Activated T-cell treated with anti-CD3 and anti-CD28 coated beads for 1 hour (primary cell): ENCODE measurements around the gene ELL2.
"Not testable (repeated sequence)": the region's sequence is repeated elsewhere in the genome, so short reads cannot be mapped to it uniquely, and the experiment has no call there.

Experiments
- DNase-seq: peaks from one replicate; pipeline ENCODE4 v3.0.0-alpha.2; 2020; ENCODE audit warnings: low read depth

Gene ELL2

GRCh38 chr5:95907740-95908706, 53.6 kb downstream of the ELL2 start:
- DNase-seq: no peak

GRCh38 chr5:95907067-95907705, 54.5 kb downstream of the ELL2 start:
- DNase-seq: no peak

DNA sequence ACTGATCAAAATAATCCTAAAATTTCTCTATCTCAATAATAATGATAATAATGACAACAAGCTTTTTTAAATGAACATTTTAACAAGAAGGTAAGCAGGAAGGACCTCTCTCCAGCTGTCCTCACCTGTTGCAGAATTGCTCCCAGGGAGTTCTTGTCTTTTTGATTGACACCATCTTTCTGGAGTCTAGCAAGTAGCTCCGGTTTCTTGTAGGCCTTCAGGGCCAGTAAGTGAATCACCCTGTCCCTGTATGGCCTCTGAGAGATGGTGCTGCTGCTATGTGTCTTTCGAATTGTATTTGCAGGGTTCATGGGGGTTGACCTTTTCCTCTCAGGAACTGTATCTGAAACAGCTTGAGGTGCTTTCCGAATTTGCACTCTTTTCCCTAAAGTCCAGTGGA, 55.3 kb downstream of the ELL2 start:
- not testable (repeated sequence) for DNase-seq

DNA sequence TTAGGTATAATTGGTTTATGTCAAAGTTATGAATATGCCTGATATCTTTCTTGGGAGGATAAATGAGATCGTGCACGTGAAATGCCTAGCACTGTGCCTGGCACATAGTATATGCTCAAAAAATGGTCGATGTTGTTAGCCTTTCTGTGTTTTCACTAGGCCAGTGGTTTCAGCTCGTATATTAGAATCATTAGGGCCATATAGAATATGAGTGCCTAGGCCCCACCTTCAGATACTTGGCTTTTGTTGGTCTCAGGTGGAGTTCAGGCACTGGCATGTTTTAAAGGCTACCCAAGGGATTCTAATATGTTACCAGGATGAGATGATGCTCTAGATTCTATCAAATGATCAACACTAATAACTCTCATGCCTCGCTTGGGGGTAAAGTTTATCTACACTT, 56.8 kb downstream of the ELL2 start:
- DNase-seq: no peak

GRCh38 chr5:95903838-95904237, 57.8 kb downstream of the ELL2 start:
- DNase-seq: no peak

DNA sequence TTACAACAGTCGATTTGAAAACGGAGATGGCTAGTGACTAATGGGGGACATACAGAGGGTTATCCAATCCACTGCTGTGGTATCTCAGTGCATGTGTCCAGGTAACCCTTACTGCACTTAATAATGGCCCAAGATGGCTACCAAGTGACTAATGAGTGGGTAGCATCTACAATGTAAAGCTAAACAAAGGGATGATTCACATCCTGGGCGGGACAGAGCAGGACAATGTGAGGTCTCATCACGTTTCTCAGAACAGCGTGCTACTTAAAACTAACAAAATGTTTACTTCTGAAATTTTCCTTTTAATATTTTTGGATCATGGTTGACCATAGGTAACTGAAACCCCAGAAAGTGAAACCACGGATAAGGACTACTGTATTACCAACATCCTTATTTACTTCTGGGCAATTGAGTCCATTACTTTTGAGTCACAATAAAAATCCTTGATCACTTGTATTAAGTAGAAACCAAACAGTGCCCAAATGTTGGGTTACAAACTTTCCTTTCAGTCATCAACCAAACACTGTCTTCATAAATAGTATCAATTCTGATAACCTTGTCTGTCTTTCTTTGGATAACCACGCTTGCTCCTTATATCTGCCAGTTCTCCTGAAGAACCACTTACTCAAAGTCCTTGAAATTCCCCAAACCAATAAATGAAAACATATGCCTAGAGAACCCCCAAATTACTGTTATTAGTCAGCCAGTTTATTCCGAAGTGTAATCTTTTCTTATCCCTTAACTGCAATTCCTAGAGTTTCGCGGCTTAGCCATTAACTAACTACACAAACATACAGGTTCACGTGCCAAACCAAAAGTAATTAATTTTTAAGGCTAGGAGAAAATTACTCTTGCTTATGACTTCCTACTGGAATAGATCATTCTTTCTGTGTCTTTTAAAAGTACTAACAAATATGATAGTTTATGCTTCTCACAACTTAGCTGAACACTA, 59.7 kb downstream of the ELL2 start:
- DNase-seq: no peak

GRCh38 chr5:95900383-95900958, 61.2 kb downstream of the ELL2 start:
- DNase-seq: no peak

GRCh38 chr5:95899829-95900228, 61.8 kb downstream of the ELL2 start:
- DNase-seq: no peak

- no peak for DNase-seq
Measured at GRCh38 chr5:95899006-95899405, 62.6 kb downstream of the ELL2 start.

GRCh38 chr5:95895771-95896170, 65.9 kb downstream of the ELL2 start:
- DNase-seq: no peak

GRCh38 chr5:95895251-95895650, 66.4 kb downstream of the ELL2 start:
- DNase-seq: no peak

GRCh38 chr5:95892784-95893354, 68.8 kb downstream of the ELL2 start:
- no peak for DNase-seq

DNA sequence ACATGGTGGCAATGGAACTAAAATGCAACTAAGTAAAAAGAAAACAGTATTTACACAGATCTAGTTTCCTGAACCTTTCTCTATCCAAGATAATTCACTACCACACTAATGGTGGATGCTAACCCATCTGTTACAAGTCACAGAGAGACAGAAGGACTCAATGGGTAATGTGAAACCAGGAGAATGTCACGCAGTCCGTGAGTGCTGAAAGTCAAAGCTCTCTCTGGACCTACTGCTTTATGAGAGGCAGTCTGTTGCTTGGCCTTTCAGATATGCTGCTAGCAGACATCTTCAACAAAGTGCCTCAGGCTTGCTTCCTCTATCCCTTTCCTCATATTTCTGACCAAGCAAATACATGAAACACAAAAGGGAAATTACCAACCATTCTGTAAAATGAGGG, 70.2 kb downstream of the ELL2 start:
- no peak for DNase-seq

DNA sequence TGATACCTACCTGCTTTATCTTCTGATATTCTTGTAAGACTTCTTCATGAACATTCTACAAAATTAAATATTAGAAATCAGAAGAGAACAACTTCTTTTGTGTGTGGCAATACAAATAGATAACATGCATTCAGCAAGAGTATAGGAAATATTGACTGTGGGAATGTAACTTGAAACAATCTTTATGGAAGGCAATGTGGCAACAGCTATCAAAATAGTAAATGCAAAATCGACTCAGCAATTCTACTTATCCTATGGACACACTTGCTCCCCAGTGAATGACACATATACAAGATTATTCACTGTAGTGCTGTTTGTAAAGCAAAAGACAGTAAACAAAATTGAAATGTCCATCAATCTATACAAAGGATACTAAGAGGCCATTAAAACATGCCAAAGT, 72.6 kb downstream of the ELL2 start:
- no peak for DNase-seq

GRCh38 chr5:95887977-95888376, 73.7 kb downstream of the ELL2 start:
- no peak for DNase-seq

- no peak for DNase-seq
Measured at GRCh38 chr5:95886340-95887044, 75.2 kb downstream of the ELL2 start.

GRCh38 chr5:95884511-95884910, 77.1 kb downstream of the ELL2 start:
- no peak for DNase-seq

GRCh38 chr5:95884017-95884325, 77.7 kb downstream of the ELL2 start:
- DNase-seq: no peak

GRCh38 chr5:95883185-95884016, 78.2 kb downstream of the ELL2 start:
- DNase-seq: no peak

DNA sequence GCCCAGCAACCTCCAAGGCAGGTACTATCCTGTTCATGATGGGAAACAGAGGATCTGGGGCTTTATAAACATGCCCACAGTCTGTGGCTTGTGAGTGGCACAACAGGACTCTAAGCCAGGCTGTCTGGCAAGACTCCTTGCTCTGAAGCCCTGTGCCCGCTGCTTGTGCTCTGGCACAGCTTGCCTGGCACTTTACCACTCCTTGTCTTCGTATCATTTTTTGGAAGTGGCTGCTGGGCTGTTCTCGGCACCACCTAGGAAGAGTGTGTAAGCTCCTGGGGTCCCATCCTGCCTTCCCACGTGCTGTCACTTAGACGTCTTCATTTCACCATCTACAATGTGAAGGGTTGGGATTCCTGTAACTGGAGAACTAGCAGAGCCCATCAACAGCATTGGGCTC, 79.8 kb downstream of the ELL2 start:
- DNase-seq: no peak
